ENCODE measurements around the gene ARHGAP6.

The ARHGAP6 gene

DNA sequence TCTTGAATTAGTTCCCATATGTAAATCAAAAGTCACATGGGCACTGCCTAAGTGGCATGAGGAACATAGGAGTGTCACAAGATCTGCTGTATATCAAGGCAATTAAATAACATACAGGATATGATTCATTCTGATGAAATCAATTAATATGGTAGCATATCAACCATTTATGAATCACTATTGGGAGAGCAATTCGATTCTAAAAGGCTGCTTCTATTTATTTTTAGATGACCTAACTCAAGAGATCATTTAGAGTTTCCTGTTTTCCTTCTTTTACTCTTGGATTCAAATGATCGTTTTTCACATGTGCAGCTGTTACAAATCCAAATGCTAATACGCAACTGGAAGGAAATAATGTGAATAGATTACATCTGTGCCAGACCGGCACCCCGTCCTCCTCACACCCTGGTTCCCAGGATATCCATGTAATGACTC, 472.7 kb downstream of the ARHGAP6 start:
- in situ Hi-C loops (cut with HindIII; ENCODE audit: low pct_unique_long_range_greater_than_20kb, low sequenced_read_pairs): no loop called here
- DNase-seq (ENCODE audit: low read depth in 1 of 2, low spot score in 1 of 2): no peak
- no peak for TF ChIP-seq JUND (IDR thresholded peaks at IDR 0.05; ENCODE audit: low read depth)

GRCh38 chrX:11190745-11191510, 474.8 kb downstream of the ARHGAP6 start:
- DNase-seq (ENCODE audit: low read depth in 1 of 2, low spot score in 1 of 2): peak; percentile 8 to 75
- in situ Hi-C loops (cut with HindIII; ENCODE audit: low pct_unique_long_range_greater_than_20kb, low sequenced_read_pairs): no loop called here
- TF ChIP-seq JUND (IDR thresholded peaks at IDR 0.05; ENCODE audit: low read depth): no peak

GRCh38 chrX:11189097-11189496, 476.6 kb downstream of the ARHGAP6 start:
- in situ Hi-C loops (cut with HindIII; ENCODE audit: low pct_unique_long_range_greater_than_20kb, low sequenced_read_pairs): no loop called here
- no peak for DNase-seq (ENCODE audit: low read depth in 1 of 2, low spot score in 1 of 2)
- TF ChIP-seq JUND (IDR thresholded peaks at IDR 0.05; ENCODE audit: low read depth): no peak

- DNase-seq (ENCODE audit: low read depth in 1 of 2, low spot score in 1 of 2): no peak
- in situ Hi-C loops (cut with HindIII; ENCODE audit: low pct_unique_long_range_greater_than_20kb, low sequenced_read_pairs): no loop called here
- TF ChIP-seq JUND (IDR thresholded peaks at IDR 0.05; ENCODE audit: low read depth): no peak
Measured at GRCh38 chrX:11188664-11189063, 477.1 kb downstream of the ARHGAP6 start.

- TF ChIP-seq JUND (IDR thresholded peaks at IDR 0.05; ENCODE audit: low read depth): no peak
- DNase-seq (ENCODE audit: low read depth in 1 of 2, low spot score in 1 of 2): no peak
- in situ Hi-C loops (cut with HindIII; ENCODE audit: low pct_unique_long_range_greater_than_20kb, low sequenced_read_pairs): no loop called here
Measured at GRCh38 chrX:11187001-11187400, 478.7 kb downstream of the ARHGAP6 start.

DNA sequence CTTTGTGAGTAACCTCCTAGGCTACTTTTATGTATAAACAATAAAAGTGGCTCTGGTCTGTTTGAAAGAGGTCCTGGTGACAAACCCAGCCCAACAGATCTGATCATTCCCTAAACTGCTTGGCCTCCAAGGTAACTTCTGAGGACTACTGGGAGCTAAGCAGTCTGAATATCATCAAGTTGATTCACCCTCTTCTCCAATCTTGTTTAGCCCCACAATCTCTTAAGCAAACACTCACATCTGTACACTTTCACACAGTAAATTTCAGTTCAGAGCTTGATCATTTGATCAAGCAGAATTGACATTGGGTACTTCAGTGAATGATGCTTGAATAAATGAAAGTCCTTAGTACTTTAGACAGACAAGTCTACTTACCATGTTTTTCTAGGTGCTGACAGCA, 479.9 kb downstream of the ARHGAP6 start:
- TF ChIP-seq JUND (IDR thresholded peaks at IDR 0.05; ENCODE audit: low read depth): no peak
- in situ Hi-C loops (cut with HindIII; ENCODE audit: low pct_unique_long_range_greater_than_20kb, low sequenced_read_pairs): no loop called here
- no peak for DNase-seq (ENCODE audit: low read depth in 1 of 2, low spot score in 1 of 2)

DNA sequence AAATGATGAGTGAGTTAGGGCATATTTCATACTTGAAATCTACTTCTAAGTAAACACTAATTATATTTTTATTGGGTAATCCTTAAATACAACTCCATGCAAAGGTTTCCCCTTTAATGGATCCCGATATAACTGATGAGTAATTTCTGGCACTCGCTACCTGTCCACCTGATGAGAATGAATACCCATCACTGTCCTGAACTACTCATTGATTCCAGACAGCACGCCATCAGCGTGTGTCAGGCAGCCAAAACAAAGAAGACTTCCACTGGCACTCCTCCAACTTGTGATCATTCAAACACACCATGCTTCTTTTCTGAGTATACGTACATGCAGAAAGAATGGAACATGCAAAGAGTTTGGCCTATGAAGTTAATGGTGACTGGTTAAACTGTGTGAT, 485.1 kb downstream of the ARHGAP6 start:
- in situ Hi-C loops (cut with HindIII; ENCODE audit: low pct_unique_long_range_greater_than_20kb, low sequenced_read_pairs): no loop called here
- TF ChIP-seq JUND (IDR thresholded peaks at IDR 0.05; ENCODE audit: low read depth): no peak

DNA sequence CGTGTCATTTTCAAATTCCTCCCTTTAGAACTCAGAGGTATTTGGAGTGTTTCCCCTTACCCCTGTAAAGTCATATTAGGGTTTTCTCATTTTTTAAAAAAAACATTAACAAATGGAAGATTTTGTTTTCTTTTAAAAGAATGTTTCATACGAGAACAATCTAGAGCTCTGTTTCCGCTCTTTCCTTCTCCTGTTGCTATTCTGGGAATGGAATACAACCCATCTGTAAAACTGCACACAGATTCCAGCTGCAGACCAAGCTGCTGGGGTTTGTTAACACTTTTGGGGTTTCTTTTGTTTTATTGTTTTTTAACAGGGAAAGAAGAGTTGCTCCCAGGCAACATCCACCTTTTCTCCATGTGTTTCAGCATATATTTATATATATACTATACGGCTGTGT, 493.3 kb downstream of the ARHGAP6 start:
- in situ Hi-C loops (cut with HindIII; ENCODE audit: low pct_unique_long_range_greater_than_20kb, low sequenced_read_pairs): no loop called here
- no peak for DNase-seq (ENCODE audit: low read depth in 1 of 2, low spot score in 1 of 2)
- TF ChIP-seq JUND (IDR thresholded peaks at IDR 0.05; ENCODE audit: low read depth): no peak

More for the DNA sequence above, 485.1 kb downstream of the ARHGAP6 start:
- DNase-seq (ENCODE audit: low read depth in 1 of 2, low spot score in 1 of 2): peak in 1 of 2 experiments; percentile 1

DNA sequence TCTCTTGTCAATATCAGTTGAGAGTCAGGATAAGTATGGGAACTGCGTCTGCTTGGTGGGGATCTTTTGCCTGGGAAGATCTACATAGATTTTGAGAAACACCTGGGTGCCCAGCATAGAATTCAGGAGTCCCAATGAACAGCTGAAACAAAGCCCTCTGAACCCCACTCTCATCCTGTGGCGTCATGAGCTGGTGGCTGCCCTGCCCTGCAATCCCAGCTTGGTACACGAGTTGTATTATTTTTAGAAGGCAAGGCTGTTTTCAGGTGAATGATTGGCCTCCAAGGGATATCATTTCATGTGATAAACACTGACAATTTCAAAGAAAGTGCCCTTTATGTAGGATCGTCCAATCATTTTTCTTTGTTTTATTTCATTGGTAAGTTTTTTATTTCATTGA, 493.8 kb downstream of the ARHGAP6 start:
- in situ Hi-C loops (cut with HindIII; ENCODE audit: low pct_unique_long_range_greater_than_20kb, low sequenced_read_pairs): no loop called here
- TF ChIP-seq JUND (IDR thresholded peaks at IDR 0.05; ENCODE audit: low read depth): no peak
- no peak for DNase-seq (ENCODE audit: low read depth in 1 of 2, low spot score in 1 of 2)

DNA sequence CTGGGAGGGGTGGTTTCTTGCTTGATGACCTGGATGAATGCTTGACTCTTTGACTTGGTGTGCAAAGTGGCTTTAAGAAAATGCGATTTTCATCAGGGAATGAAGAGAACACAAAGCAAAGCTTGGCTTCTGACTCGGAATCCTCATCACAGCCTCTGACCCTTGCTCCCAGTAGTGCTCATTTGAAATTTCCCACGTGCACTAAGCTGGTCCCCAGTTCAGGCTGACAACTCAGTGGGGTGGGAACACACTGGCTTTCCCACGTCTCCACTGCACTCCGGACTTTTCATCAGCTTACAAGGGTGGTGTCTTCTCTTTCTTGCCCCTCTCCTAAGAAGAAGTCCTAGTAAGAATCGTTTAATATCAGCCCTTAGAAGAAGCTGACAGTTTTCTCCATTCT, 501.3 kb downstream of the ARHGAP6 start:
- in situ Hi-C loops (cut with HindIII; ENCODE audit: low pct_unique_long_range_greater_than_20kb, low sequenced_read_pairs): no loop called here

GRCh38 chrX:11159149-11159548, 506.6 kb downstream of the ARHGAP6 start:
- no peak for TF ChIP-seq JUND (IDR thresholded peaks at IDR 0.05; ENCODE audit: low read depth)
- in situ Hi-C loops (cut with HindIII; ENCODE audit: low pct_unique_long_range_greater_than_20kb, low sequenced_read_pairs): no loop called here
- DNase-seq (ENCODE audit: low read depth in 1 of 2, low spot score in 1 of 2): no peak

More for the DNA sequence above, 501.3 kb downstream of the ARHGAP6 start:
- no peak for DNase-seq (ENCODE audit: low read depth in 1 of 2, low spot score in 1 of 2)
- no peak for TF ChIP-seq JUND (IDR thresholded peaks at IDR 0.05; ENCODE audit: low read depth)

- no peak for TF ChIP-seq JUND (IDR thresholded peaks at IDR 0.05; ENCODE audit: low read depth)
- in situ Hi-C loops (cut with HindIII; ENCODE audit: low pct_unique_long_range_greater_than_20kb, low sequenced_read_pairs): no loop called here
- DNase-seq (ENCODE audit: low read depth in 1 of 2, low spot score in 1 of 2): no peak
Measured at GRCh38 chrX:11151799-11152559, 513.7 kb downstream of the ARHGAP6 start.

GRCh38 chrX:11148401-11148800, 517.3 kb downstream of the ARHGAP6 start:
- no peak for DNase-seq (ENCODE audit: low read depth in 1 of 2, low spot score in 1 of 2)
- no peak for TF ChIP-seq JUND (IDR thresholded peaks at IDR 0.05; ENCODE audit: low read depth)
- in situ Hi-C loops (cut with HindIII; ENCODE audit: low pct_unique_long_range_greater_than_20kb, low sequenced_read_pairs): no loop called here

Data from T47D (cell line).